CD4-positive, alpha-beta T cell treated with Interferon gamma for 1 hour (primary cell): Measurements from ENCODE around the gene TSR2.
"Not testable (repeated sequence)": the region's sequence is repeated elsewhere in the genome, so short reads cannot be mapped to it uniquely, and the experiment has no call there.

Experiments used
- DNase-seq: peaks from one replicate; pipeline ENCODE4 v3.0.0-alpha.2; 2020

Gene TSR2

GRCh38 chrX:54479136-54480111, 39.2 kb downstream of the TSR2 start:
- no peak for DNase-seq

GRCh38 chrX:54482839-54483593, 42.8 kb downstream of the TSR2 start:
- DNase-seq, result no peak

- DNase-seq, result no peak
Measured at GRCh38 chrX:54483946-54484345, 43.7 kb downstream of the TSR2 start.

GRCh38 chrX:54484666-54485065, 44.5 kb downstream of the TSR2 start:
- DNase-seq, result no peak

GRCh38 chrX:54489819-54490218, 49.6 kb downstream of the TSR2 start:
- DNase-seq, result not testable (repeated sequence)

GRCh38 chrX:54492340-54492739, 52.1 kb downstream of the TSR2 start:
- DNase-seq, result no peak

GRCh38 chrX:54494166-54494988, 54.2 kb downstream of the TSR2 start:
- DNase-seq, result no peak
